ENCODE data around the gene SMC1B. TPM values are rescaled to one million over a fixed set of nuclear protein-coding genes. Genes with fewer than 3 reads are reported as not detected.
"Not testable (repeated sequence)": the region's sequence is repeated elsewhere in the genome, so short reads cannot be mapped to it uniquely, and the experiment has no call there.

The SMC1B gene
- polyA plus RNA-seq, 1 donor from 2014 or later, result not detected

DNA sequence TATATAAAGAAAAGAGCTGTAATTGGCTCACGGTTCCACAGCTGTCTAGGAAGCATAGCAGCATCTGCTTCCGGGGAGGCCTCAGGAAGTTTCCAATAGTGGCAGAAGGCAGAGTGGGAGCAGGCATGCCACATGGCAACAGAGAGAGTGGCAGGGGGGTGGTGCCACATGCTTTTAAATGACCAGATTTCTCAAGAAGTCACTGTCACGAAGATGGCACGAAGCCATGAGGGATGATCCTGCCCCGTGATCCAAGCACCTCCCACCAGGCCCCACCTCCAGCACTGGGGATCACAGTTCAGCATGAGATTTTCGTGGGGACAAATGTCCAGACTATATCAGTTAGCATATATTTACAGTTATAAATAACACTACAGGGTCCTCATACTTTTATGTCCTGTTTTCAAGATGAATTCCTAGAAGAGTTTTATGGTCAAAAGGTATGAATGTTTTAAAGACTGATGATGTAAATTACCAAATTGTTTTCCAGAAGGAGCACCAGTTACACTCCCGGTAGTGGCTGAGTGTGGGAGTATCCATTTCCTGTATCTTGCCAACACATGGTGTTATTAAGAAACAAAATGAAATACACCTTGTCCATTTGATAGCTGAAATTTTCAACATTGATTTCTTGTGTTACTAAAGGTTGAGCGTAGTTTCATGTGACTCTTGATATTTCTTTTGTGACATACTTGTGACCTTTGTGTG is 84.4 kb downstream of the SMC1B start:
- no peak overlapping the region for H3K4me2 ChIP-seq (ENCODE audit: low read length)
- no peaks in the 10 kb centered on the region for H3F3A ChIP-seq (ENCODE audit: insufficient read depth, low read length, poor library complexity, severe bottlenecking)
- H3K27me3 ChIP-seq (ENCODE audit: insufficient read depth, low read depth, low read length), result no peaks in the 10 kb centered on the region
- H4K20me1 ChIP-seq (ENCODE audit: insufficient read depth), result no peaks in the 10 kb centered on the region
- no peaks in the 10 kb centered on the region for H3K79me2 ChIP-seq (replicated peaks; ENCODE audit: insufficient read depth, low read length)
- no peaks in the 10 kb centered on the region for H3K36me3 ChIP-seq (ENCODE audit: insufficient read depth, low read length)
- no peaks in the 10 kb centered on the region for H3K9me3 ChIP-seq (ENCODE audit: low read length)
- no peak overlapping the region for H2AFZ ChIP-seq (ENCODE audit: low read depth, low read length)
- H3K9me2 ChIP-seq (ENCODE audit: insufficient read depth, low read length), result no peaks in the 10 kb centered on the region
- no peak overlapping the region for H3K4me3 ChIP-seq (ENCODE audit: low read length)
- TF ChIP-seq RAD21 (conservative IDR thresholded peaks at IDR 0.05) (no peak), EP300 (conservative IDR thresholded peaks at IDR 0.05; ENCODE audit: poor library complexity, severe bottlenecking) (no peak), EZH2 (IDR thresholded peaks at IDR 0.05; ENCODE audit: borderline replicate concordance, insufficient read depth, low read length, poor library complexity, severe bottlenecking) (no peak), SMC3 (conservative IDR thresholded peaks at IDR 0.05; ENCODE audit: poor library complexity) (no peak), TAF1 (IDR thresholded peaks at IDR 0.05; ENCODE audit: low read depth) (no peak), MXI1 (conservative IDR thresholded peaks at IDR 0.05; ENCODE audit: poor library complexity, severe bottlenecking) (no peak), POLR2AphosphoS5 (IDR thresholded peaks at IDR 0.05) (no peak), CTCF (IDR thresholded peaks at IDR 0.05; ENCODE audit: poor library complexity, severe bottlenecking) (no peak)
- TF ChIP-seq, protein P1, sequence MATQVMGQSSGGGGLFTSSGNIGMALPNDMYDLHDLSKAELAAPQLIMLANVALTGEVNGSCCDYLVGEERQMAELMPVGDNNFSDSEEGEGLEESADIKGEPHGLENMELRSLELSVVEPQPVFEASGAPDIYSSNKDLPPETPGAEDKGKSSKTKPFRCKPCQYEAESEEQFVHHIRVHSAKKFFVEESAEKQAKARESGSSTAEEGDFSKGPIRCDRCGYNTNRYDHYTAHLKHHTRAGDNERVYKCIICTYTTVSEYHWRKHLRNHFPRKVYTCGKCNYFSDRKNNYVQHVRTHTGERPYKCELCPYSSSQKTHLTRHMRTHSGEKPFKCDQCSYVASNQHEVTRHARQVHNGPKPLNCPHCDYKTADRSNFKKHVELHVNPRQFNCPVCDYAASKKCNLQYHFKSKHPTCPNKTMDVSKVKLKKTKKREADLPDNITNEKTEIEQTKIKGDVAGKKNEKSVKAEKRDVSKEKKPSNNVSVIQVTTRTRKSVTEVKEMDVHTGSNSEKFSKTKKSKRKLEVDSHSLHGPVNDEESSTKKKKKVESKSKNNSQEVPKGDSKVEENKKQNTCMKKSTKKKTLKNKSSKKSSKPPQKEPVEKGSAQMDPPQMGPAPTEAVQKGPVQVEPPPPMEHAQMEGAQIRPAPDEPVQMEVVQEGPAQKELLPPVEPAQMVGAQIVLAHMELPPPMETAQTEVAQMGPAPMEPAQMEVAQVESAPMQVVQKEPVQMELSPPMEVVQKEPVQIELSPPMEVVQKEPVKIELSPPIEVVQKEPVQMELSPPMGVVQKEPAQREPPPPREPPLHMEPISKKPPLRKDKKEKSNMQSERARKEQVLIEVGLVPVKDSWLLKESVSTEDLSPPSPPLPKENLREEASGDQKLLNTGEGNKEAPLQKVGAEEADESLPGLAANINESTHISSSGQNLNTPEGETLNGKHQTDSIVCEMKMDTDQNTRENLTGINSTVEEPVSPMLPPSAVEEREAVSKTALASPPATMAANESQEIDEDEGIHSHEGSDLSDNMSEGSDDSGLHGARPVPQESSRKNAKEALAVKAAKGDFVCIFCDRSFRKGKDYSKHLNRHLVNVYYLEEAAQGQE (IDR thresholded peaks at IDR 0.05; ENCODE audit: borderline replicate concordance), result no peak
- H3K9ac ChIP-seq (ENCODE audit: low read length), result no peak overlapping the region
- H3K27ac ChIP-seq (ENCODE audit: low read length), result no peak overlapping the region

- H3F3A ChIP-seq (ENCODE audit: insufficient read depth, low read length, poor library complexity, severe bottlenecking); H3K9me3 ChIP-seq (ENCODE audit: low read length); H3K9ac ChIP-seq (ENCODE audit: low read length); H3K79me2 ChIP-seq (replicated peaks; ENCODE audit: insufficient read depth, low read length); H2AFZ ChIP-seq (ENCODE audit: low read depth, low read length); H4K20me1 ChIP-seq (ENCODE audit: insufficient read depth); H3K27ac ChIP-seq (ENCODE audit: low read length); H3K36me3 ChIP-seq (ENCODE audit: insufficient read depth, low read length); H3K9me2 ChIP-seq (ENCODE audit: insufficient read depth, low read length); H3K4me3 ChIP-seq (ENCODE audit: low read length); H3K4me2 ChIP-seq (ENCODE audit: low read length); H3K27me3 ChIP-seq (ENCODE audit: insufficient read depth, low read depth, low read length): not testable (repeated sequence)
Observed at GRCh38 chr22:45328261-45328660, 85.1 kb downstream of the SMC1B start.
